ENCODE data around the gene SEMA4D. TPM values are rescaled to one million over a fixed set of nuclear protein-coding genes. Genes with fewer than 3 reads are reported as not detected.

Gene SEMA4D
- total RNA-seq, 1 experiment from 2014 or later: 8.0 TPM

- H3K79me2 ChIP-seq (ENCODE audit: low read length): no peaks in the 10 kb centered on the region
- H3K4me1 ChIP-seq (ENCODE audit: insufficient read depth, low read length): no peaks in the 10 kb centered on the region
- H3K4me2 ChIP-seq (ENCODE audit: low read length): no peak overlapping the region
- H3K27me3 ChIP-seq (ENCODE audit: low read length): no peaks in the 10 kb centered on the region
- no peaks in the 10 kb centered on the region for H3K9me2 ChIP-seq (replicated peaks; ENCODE audit: low read length)
- no TSS peak for BruUV-seq (replicated peaks)
- H3F3A ChIP-seq (ENCODE audit: low read length, unreplicated experiment): no peaks in the 10 kb centered on the region
- ChIA-PET CTCF (no interaction called here), POLR2A (ENCODE audit: unreplicated experiment) (no interaction called here)
- intact Hi-C loops (cut with micrococcal nuclease): no loop called here
- no peak for ATAC-seq
- H4K20me1 ChIP-seq (ENCODE audit: low read length): no peaks in the 10 kb centered on the region
- no peak overlapping the region for H3K27ac ChIP-seq (ENCODE audit: low read length)
- no peak overlapping the region for H2AFZ ChIP-seq (ENCODE audit: low read length)
- no peak overlapping the region for H3K4me3 ChIP-seq (ENCODE audit: low read length)
- DNase-seq: no peak
- H3K36me3 ChIP-seq (ENCODE audit: low read depth, low read length): no peaks in the 10 kb centered on the region
- TF ChIP-seq EZH2phosphoT487 (IDR thresholded peaks at IDR 0.05; ENCODE audit: borderline replicate concordance, low read length) (no peak), EZH2 (IDR thresholded peaks at IDR 0.05; ENCODE audit: low read length, unreplicated experiment) (no peak), CTCF (conservative IDR thresholded peaks at IDR 0.05; ENCODE audit: low read depth, low read length) (no peak)
- no peaks in the 10 kb centered on the region for H3K9me3 ChIP-seq (ENCODE audit: low read length)
- no peak overlapping the region for H3K9ac ChIP-seq (ENCODE audit: low read length)
Measured at GRCh38 chr9:89455356-89455824, 42.5 kb downstream of the SEMA4D start.

GRCh38 chr9:89454498-89455355 lies 43.2 kb downstream of the SEMA4D start:
- no peak for TF ChIP-seq EZH2 (IDR thresholded peaks at IDR 0.05; ENCODE audit: low read length, unreplicated experiment)
- no peak for TF ChIP-seq EZH2phosphoT487 (IDR thresholded peaks at IDR 0.05; ENCODE audit: borderline replicate concordance, low read length)
- no peak for TF ChIP-seq CTCF (conservative IDR thresholded peaks at IDR 0.05; ENCODE audit: low read depth, low read length)
- POLR2A ChIA-PET (ENCODE audit: unreplicated experiment): no interaction called here
- ATAC-seq (no peak), DNase-seq (no peak)
- Histone ChIP-seq H3K27me3 (ENCODE audit: low read length) (no peaks in the 10 kb centered on the region), H3K9me2 (replicated peaks; ENCODE audit: low read length) (no peaks in the 10 kb centered on the region), H3K4me3 (ENCODE audit: low read length) (no peak overlapping the region), H3K36me3 (ENCODE audit: low read depth, low read length) (no peaks in the 10 kb centered on the region), H3K9me3 (ENCODE audit: low read length) (no peaks in the 10 kb centered on the region), H3K27ac (ENCODE audit: low read length) (no peak overlapping the region), H3F3A (ENCODE audit: low read length, unreplicated experiment) (no peaks in the 10 kb centered on the region), H4K20me1 (ENCODE audit: low read length) (no peaks in the 10 kb centered on the region), H3K4me2 (ENCODE audit: low read length) (no peak overlapping the region), H3K4me1 (ENCODE audit: insufficient read depth, low read length) (no peaks in the 10 kb centered on the region), H3K9ac (ENCODE audit: low read length) (no peak overlapping the region), H2AFZ (ENCODE audit: low read length) (no peak overlapping the region), H3K79me2 (ENCODE audit: low read length) (no peaks in the 10 kb centered on the region)
- CTCF ChIA-PET: no interaction called here
- no TSS peak for BruUV-seq (replicated peaks)
- intact Hi-C loops (cut with micrococcal nuclease): no loop called here

GRCh38 chr9:89453452-89453851 lies 44.5 kb downstream of the SEMA4D start:
- no peak for ATAC-seq
- H3K36me3 ChIP-seq (ENCODE audit: low read depth, low read length): no peaks in the 10 kb centered on the region
- BruUV-seq (replicated peaks): no TSS peak
- no peaks in the 10 kb centered on the region for H3K9me3 ChIP-seq (ENCODE audit: low read length)
- H3K4me2 ChIP-seq (ENCODE audit: low read length): no peak overlapping the region
- H3K4me1 ChIP-seq (ENCODE audit: insufficient read depth, low read length): no peaks in the 10 kb centered on the region
- H2AFZ ChIP-seq (ENCODE audit: low read length): no peak overlapping the region
- no peak overlapping the region for H3K4me3 ChIP-seq (ENCODE audit: low read length)
- intact Hi-C loops (cut with micrococcal nuclease): no loop called here
- TF ChIP-seq EZH2phosphoT487 (IDR thresholded peaks at IDR 0.05; ENCODE audit: borderline replicate concordance, low read length): no peak
- no peak for TF ChIP-seq CTCF (conservative IDR thresholded peaks at IDR 0.05; ENCODE audit: low read depth, low read length)
- TF ChIP-seq EZH2 (IDR thresholded peaks at IDR 0.05; ENCODE audit: low read length, unreplicated experiment): no peak
- no peaks in the 10 kb centered on the region for H4K20me1 ChIP-seq (ENCODE audit: low read length)
- H3K9ac ChIP-seq (ENCODE audit: low read length): no peak overlapping the region
- DNase-seq: no peak
- no peaks in the 10 kb centered on the region for H3F3A ChIP-seq (ENCODE audit: low read length, unreplicated experiment)
- H3K79me2 ChIP-seq (ENCODE audit: low read length): no peaks in the 10 kb centered on the region
- no peaks in the 10 kb centered on the region for H3K27me3 ChIP-seq (ENCODE audit: low read length)
- H3K9me2 ChIP-seq (replicated peaks; ENCODE audit: low read length): no peaks in the 10 kb centered on the region
- H3K27ac ChIP-seq (ENCODE audit: low read length): no peak overlapping the region
- ChIA-PET POLR2A (ENCODE audit: unreplicated experiment) (no interaction called here), CTCF (no interaction called here)
